Omental fat pad (tissue), 4 donors: ENCODE measurements around the gene B4GALT5. TPM values are rescaled to one million over a fixed set of nuclear protein-coding genes. Genes with fewer than 3 reads are reported as not detected.
"Not testable (repeated sequence)": the region's sequence is repeated elsewhere in the genome, so short reads cannot be mapped to it uniquely, and the experiment has no call there.

Source experiments
- ATAC-seq: fragments of 150-250 bp; one replicate; pipeline ENCODE4 v1.9.1; 2016; ENCODE audit warnings: mild to moderate bottlenecking, moderate library complexity; ENCODE audit not compliant: low FRiP score
- DNase-seq: peaks from one replicate; pipeline ENCODE4 v3.0.0-alpha.2; 2019; ENCODE audit warnings: low spot score
- total RNA-seq, 4 donors: library from RNA; depleted of rRNA; stranded (reverse); fragments of >200 nt; gene quantifications; one replicate each; pipeline ENCODE4 v1.1.0, GENCODE V29; 2016
- TF ChIP-seq, protein P1 (sequence below), 3 donors: fragments of 450-650 bp; IDR thresholded peaks; one replicate each; pipeline ENCODE4 v1.5.1; 2016 to 2017; ENCODE audit warnings: antibody characterized with exemption in 3 of 3, mild to moderate bottlenecking in 3 of 3, moderate library complexity in 2 of 3

Gene B4GALT5
- total RNA-seq, 4 donors from 2014 or later = 27.0 to 93.1 (median 31.3) TPM

GRCh38 chr20:49634116-49634515, 79.6 kb downstream of the B4GALT5 start:
- TF ChIP-seq, protein P1, sequence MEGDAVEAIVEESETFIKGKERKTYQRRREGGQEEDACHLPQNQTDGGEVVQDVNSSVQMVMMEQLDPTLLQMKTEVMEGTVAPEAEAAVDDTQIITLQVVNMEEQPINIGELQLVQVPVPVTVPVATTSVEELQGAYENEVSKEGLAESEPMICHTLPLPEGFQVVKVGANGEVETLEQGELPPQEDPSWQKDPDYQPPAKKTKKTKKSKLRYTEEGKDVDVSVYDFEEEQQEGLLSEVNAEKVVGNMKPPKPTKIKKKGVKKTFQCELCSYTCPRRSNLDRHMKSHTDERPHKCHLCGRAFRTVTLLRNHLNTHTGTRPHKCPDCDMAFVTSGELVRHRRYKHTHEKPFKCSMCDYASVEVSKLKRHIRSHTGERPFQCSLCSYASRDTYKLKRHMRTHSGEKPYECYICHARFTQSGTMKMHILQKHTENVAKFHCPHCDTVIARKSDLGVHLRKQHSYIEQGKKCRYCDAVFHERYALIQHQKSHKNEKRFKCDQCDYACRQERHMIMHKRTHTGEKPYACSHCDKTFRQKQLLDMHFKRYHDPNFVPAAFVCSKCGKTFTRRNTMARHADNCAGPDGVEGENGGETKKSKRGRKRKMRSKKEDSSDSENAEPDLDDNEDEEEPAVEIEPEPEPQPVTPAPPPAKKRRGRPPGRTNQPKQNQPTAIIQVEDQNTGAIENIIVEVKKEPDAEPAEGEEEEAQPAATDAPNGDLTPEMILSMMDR (IDR thresholded peaks at IDR 0.05) = no peak
- no peak for DNase-seq
- no peak for ATAC-seq

- no peak for ATAC-seq
- TF ChIP-seq, protein P1 (IDR thresholded peaks at IDR 0.05) = no peak
- DNase-seq = no peak
Measured at GRCh38 chr20:49633643-49634042, 80.0 kb downstream of the B4GALT5 start.

GRCh38 chr20:49633023-49633422, 80.7 kb downstream of the B4GALT5 start:
- TF ChIP-seq, protein P1 (IDR thresholded peaks at IDR 0.05) = no peak
- DNase-seq (no peak), ATAC-seq (no peak)

DNA sequence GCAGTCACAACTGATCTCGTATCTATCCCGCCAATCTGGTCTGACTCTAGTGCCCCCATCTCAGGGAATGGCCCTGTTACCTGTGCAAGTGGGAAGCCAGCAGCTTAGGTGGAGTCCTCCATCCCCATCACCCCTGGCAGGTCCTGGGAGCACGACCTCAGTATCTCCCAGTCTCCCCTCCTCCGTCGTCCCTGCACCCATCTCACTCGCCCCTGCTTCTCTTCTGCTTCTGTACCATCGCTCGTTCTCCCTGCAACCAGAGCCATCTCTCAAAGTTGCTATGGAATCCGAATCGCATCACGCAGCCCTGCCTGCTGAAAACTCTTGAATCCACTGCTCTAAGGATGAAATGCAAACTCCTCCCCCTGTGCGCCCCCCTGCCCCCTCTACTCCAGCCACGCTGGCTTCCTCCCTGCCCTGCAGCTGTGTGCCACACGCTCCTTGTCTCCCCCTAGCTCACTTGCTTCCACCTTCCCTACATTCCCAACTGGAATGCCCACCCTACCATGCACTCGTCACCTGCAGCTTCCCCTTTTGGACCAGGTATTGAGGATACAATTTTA, 81.7 kb downstream of the B4GALT5 start:
- ATAC-seq = no peak
- DNase-seq = no peak
- TF ChIP-seq, protein P1 (IDR thresholded peaks at IDR 0.05) = no peak

GRCh38 chr20:49631061-49631716, 82.5 kb downstream of the B4GALT5 start:
- DNase-seq (no peak), ATAC-seq (no peak)
- TF ChIP-seq, protein P1 (IDR thresholded peaks at IDR 0.05) = no peak

DNA sequence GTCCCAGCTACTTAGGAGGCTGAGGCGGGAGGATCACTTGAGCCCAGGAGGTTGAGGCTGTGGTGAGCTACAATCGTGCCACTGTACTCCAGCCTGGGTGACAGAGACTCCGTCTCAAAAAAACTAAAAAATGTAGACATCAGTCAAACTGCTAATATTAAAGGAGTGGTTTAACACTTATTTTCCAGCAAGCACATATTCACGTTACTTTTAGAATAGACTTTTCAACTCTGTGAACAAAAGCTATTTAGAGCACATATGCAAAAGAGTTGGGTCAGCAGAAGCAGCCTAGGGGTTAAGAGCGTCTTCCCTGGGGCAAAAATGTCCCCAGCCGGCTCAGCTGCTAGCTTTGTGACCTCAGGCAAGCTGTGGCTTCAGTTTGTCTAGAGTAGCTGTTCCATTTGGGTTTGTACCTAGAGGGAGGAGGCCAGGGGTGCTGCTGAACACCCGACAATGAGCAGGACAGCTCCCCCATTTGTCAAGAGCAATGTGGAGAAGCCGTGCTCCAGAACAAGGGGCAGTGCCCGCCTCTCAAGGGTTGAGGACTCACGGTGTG, 83.2 kb downstream of the B4GALT5 start:
- ATAC-seq (no peak), DNase-seq (no peak)
- TF ChIP-seq, protein P1 (IDR thresholded peaks at IDR 0.05) = no peak

DNA sequence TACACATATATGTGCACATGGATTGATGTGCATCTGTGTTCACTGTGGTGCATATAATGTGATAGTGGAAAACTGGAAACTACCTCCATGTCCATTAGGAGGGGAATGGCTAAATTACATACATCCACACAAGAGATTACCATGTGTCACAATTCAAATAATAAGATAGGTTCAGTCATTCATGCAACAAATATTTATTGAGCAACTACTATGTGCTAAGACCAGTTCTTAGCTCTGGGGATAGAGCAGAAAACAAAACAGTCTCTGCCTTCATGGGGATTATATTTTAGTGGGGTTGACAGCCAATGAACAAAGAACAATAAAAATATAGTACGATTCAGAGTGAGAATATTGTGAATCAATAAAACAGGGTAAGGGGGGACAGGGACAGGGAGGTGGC, 84.1 kb downstream of the B4GALT5 start:
- no peak for DNase-seq
- TF ChIP-seq, protein P1 (IDR thresholded peaks at IDR 0.05) = no peak
- ATAC-seq = no peak

DNA sequence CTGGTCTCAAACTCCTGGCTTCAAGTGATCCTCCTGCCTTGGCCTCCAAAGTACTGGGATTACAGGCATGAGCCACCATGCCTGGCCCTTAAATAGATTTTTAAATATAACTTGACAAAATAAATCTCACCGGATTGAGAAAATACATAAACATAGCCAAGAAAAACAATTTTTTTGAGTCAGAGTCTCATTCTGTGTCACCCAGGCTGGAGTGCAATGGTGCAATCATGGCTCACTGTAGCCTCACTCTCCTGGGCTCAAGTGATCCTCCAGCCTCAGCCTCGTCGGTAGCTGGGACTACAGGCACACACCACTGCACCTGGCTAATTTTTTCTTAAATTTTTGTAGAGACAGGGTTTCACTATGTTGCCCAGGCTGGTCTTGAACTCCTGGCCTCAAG, 85.4 kb downstream of the B4GALT5 start:
- DNase-seq = not testable (repeated sequence)

More for the DNA sequence above, 85.4 kb downstream of the B4GALT5 start:
- ATAC-seq = not testable (repeated sequence)
